Hindlimb muscle (tissue), 1 donor: ENCODE measurements around the gene TPSG1. TPM values are rescaled to one million over a fixed set of nuclear protein-coding genes. Genes with fewer than 3 reads are reported as not detected.
"Not testable (repeated sequence)": the region's sequence is repeated elsewhere in the genome, so short reads cannot be mapped to it uniquely, and the experiment has no call there.

ENCODE experiments used
- DNase-seq: peaks from one replicate; pipeline ENCODE4 v3.0.0-alpha.2; 2013
- polyA plus RNA-seq: library from polyadenylated mRNA; unstranded; fragments of 120-200 nt; gene quantifications from one replicate; pipeline ENCODE4 v1.2.1, GENCODE V29; 2013; ENCODE audit not compliant: insufficient read length

Gene TPSG1
- 1.5 TPM for polyA plus RNA-seq

GRCh38 chr16:1225051-1225451 is at the start of gene TPSG1:
Gene TPSG1, minus strand, starts transcription at chr16:1225268. Its CDS starts 16 bp downstream, at chr16:1225252.
- DNase-seq = no peak

GRCh38 chr16:1274767-1275166 is 49.7 kb upstream of the TPSG1 start:
- DNase-seq = no peak

DNA sequence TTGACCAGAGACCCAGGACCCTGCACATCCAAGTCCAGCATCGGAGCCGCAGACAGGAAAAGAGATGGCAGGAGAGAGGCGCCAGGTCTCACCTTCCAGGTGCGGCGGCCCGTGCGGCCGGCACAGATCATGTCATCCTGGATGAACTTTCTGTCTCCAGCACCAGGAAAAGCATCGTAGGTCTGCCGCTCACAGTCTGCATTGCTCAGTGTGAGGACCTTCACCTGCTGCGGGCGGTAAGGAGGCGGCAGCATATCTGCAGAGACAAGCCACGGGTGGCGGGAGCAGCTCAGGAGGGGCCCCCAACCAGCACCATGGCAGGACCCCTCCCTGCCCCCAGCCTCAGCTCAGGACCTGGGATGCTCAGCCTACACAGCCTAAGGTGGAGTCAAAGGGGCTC is 48.7 kb upstream of the TPSG1 start:
- DNase-seq = no peak

DNA sequence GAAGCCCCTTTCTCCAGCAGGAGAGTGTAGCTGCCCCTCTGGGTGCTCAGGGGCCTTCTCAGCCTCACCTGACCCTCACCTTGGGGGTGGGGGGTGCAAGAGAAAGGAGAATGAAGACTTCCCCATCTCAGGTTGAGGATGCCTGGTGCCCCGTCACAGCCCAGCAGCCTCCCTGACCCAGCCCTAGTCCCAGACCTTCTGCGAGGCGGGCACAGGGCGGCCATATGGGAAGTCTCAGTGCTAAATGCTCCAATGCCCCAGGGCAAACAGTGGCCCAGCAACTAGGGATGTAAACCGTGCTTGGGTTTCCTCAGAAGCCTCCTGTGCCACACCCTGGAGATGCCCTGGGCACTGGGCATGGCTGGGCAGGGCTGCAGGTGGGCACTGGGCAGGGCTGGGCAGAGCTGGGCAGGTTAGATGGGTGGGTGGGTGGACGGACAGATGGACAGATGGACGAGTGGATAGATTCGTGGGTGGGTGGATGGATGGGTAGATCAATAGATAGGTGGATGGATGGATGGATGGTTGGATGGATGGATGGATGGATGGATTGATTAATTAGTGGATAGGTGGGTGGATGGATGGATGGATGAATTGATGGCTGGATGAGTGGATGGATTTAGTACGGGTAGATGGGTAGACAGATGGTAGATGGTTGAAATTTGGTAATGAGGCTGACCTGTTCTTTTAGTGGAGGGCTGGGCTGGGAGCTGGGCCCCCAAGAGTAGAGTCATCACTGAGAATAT is 47.6 kb upstream of the TPSG1 start:
- DNase-seq = no peak

GRCh38 chr16:1271724-1272413 is 46.8 kb upstream of the TPSG1 start:
- not testable (repeated sequence) for DNase-seq

GRCh38 chr16:1271380-1271723 is 46.3 kb upstream of the TPSG1 start:
- no peak for DNase-seq

GRCh38 chr16:1269418-1269817 is 44.4 kb upstream of the TPSG1 start:
- DNase-seq = not testable (repeated sequence)

DNA sequence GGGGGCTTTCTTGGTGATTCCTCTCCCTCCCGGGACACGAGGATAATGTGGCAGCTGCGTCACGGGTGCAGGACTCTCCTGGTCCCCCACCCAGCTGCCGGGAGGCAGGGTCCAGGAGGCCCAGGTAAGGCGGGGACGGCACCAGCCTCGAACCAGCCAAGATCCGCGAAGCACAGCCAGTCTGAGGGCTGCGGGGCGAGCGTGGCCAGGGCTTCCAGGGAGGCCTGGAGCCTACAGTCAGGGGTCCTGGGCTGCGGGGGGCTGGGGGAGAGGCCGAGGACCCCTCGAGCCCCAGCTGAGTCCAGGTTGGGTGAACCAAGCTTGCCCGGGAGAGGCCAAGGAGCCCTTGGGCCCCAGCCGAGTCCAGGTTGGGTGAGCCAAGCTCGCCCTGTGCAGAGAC is 40.8 kb upstream of the TPSG1 start:
- DNase-seq = no peak

- DNase-seq = no peak
Observed at GRCh38 chr16:1265090-1265630, 40.1 kb upstream of the TPSG1 start.

DNA sequence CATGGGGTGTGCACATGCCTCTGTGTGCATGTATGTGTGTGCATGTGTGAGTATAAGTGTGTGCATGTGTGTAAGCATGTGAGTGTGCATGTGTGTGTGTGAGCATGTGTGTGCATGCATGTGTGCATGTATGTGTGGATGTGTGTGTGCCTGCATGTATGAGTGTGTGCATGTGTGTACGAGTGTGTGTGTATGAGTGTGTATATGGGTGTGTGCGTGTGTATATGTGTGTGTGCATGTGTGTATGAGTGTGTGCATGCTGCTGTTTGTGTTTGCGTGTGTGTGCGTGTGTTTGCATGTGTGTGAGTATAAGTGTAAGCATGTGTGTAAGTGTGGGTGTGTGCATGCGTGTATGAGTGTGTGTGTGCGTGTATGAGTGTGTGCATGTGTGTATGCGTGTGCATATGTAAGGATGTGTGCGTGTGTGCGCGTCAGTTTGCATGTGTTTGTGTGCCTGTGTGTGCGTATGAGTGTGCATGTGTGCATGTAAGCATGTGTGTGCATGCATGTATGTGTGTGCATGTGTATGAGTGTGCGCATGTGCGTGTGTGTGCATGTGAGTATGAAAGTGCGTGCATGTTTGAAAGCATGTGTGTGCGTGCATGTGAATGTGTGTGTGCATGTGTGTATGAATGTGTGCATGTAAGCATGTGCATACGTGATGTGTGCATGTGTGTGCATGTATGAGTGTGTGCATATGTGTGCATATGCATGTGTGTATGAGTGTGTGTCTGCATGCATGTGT is 39.4 kb upstream of the TPSG1 start:
- DNase-seq = no peak

DNA sequence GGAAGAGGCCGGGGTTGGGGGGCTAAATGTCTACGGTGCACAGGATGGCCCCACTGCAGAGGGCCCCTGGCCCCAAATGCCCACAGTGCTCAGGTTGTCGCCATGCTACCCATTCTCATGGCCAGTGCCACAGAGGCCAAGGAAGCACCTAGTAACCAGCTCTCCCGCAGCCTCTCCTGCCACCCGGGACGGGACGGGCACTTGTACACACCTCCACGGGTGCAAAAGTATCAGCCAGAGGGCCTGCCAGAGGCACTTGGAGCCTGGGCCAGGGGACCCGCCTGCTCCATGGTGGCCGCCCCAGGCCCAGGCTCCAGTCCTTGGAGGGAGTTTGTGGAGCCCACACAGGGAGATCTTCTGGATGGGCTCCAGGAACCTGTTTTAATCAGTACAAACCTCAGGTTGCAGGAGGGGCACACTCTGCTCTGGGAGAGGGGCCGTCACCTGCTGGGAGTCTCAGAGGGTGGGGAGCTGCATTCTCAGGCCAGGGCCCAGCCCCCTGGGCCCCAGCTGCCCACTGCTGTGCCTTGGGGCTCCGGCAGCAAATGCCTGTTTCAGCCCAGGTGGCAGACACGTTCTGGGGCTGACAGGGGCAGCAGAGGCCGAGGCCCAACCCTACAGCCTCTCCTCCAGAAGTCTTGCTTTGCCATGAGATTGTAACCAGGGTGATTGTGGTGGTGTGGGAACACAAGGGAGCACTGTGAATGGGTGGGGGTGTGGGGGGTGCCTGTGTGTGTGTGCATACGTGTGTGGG is 38.7 kb upstream of the TPSG1 start:
- no peak for DNase-seq

- no peak for DNase-seq
Observed at GRCh38 chr16:1262846-1263221, 37.8 kb upstream of the TPSG1 start.

DNA sequence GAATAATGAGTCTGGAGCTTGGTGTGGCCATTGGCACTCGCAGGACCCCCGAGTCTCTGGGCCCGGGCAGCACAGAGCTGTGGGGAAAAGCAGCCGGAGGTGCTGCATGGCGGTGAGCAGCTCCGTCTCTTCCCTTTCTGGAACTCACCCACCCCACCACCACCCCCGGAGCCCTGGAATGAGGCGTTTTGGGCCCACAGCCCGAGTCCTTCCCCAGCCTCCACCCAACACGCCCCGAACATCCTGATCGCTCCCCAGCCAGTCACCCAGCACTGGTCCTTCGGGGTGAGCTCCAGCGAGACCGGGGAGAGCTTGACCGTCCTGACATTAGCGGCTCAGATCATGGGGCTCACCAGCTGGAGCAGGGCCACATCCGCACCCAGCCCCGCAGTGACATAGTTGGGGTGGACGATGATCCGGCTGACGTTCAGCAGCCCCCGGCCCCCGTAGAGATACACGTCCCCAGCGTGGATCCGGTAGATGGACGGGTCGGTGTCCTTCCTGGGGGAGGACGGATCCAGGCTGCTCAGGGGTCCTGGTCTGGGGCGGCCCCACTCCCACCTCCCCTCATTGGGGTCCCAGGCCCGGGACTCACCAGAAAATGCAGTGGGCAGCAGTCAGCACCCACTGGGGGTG is 37.3 kb upstream of the TPSG1 start:
- DNase-seq = no peak

GRCh38 chr16:1261131-1261892 is 36.2 kb upstream of the TPSG1 start:
- no peak for DNase-seq

- no peak for DNase-seq
Observed at GRCh38 chr16:1260101-1260680, 35.1 kb upstream of the TPSG1 start.

- no peak for DNase-seq
Observed at GRCh38 chr16:1259760-1260068, 34.6 kb upstream of the TPSG1 start.

DNA sequence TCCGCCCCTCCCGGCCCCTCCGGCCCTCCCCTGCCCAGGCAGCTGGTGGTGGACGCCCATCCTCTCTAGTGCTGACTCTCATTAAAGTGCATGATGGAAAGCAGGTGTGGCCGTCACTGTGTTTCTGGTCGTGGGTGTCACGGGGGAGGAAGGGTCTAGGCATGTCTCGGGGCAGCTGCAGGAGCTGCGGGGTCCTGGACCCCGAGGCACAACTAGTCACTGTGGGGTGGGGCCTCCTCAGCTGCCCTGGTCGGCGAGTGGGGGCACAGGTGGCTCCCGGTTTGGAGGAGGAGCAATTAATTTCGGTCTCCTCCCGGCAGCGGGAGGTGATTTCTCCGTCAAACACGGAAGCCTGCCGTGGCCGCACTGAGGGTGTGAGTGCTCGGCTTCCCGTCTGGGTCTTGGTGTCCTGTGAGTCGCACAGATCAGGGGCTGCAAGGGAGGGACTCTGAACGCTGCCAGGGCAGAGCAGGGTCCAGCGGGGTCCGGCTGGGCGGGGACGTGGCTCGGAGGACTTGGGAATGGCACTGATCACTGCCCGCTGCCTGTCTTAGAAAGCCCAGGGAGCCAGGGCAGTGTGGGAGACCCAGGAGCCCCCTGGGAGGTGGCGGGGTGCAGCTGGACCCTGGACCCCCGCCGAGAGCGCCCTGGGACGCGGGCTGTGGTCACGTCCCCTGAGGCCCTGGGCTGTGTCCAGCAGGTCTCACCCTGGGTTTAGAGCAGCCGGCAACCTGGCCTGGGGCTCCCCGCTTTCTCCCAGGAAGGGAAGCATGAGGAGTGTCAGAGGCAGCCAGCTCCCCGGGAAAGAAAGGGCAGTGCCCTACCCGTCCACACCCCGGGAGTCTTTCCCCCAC is 34.1 kb upstream of the TPSG1 start:
- no peak for DNase-seq

DNA sequence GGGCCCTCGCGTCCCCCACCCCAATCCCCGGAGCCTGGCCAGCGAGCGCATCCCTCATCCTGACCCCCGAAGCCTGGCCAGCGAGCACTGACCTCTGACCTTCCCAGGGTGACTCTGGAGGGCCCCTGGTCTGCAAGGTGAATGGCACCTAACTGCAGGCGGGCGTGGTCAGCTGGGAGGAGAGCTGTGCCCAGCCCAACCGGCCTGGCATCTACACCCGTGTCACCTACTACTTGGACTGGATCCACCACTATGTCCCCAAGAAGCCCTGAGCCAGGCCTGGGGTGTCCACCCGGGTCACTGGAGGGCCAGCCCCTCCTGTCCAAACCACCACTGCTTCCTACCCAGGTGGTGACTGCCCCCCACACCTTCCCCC is 33.1 kb upstream of the TPSG1 start:
- no peak for DNase-seq

- DNase-seq = no peak
Observed at GRCh38 chr16:1257561-1258224, 32.6 kb upstream of the TPSG1 start.
